H1 (cell line): ENCODE results near the gene SERPINF2. TPM values are rescaled to one million over a fixed set of nuclear protein-coding genes. Genes with fewer than 3 reads are reported as not detected.
"Not testable (repeated sequence)": the region's sequence is repeated elsewhere in the genome, so short reads cannot be mapped to it uniquely, and the experiment has no call there.

Experiments
- CTCF ChIA-PET: fragments of 300-600 bp; sonication (Branson Sonifier 250); formaldehyde crosslinking; loops from one replicate; lab custom pipeline; 2021; ENCODE audit not compliant: partially characterized antibody; lab: Charles Lee
- POLR2A ChIA-PET: fragments of 300-600 bp; sonication (Branson Sonifier 250); formaldehyde crosslinking; loops from one replicate; lab custom pipeline; 2021; ENCODE audit warnings: inconsistent platforms; ENCODE audit not compliant: partially characterized antibody; lab: Charles Lee
- DNase-seq, 2 experiments: peaks; one replicate each; pipeline versions ENCODE4 v3.0.0 to v3.0.0-alpha.2; 2010 to 2022; ENCODE audit warnings: low spot score in 2 of 2, low read depth in 1 of 2, mixed read lengths in 1 of 2
- FAIRE-seq: peaks from 2 replicates; lab custom pipeline; 2011; peaks lifted over from hg19 to GRCh38; lab: Jason Lieb, UNC
- H2AFZ ChIP-seq: 2 replicates; pipeline ENCODE4 v1.8.1; 2012; ENCODE audit warnings: low read length, inconsistent platforms
- H2AK5ac ChIP-seq: 2 replicates; pipeline ENCODE4 v1.6.1; 2013; ENCODE audit warnings: low read depth, low read length
- H2BK120ac ChIP-seq: replicated peaks from 2 replicates; pipeline ENCODE3; 2013; ENCODE audit warnings: low read depth, low read length, inconsistent platforms
- H2BK12ac ChIP-seq: 2 replicates; pipeline ENCODE4 v1.6.1; 2013; ENCODE audit warnings: low read depth, low read length
- H2BK15ac ChIP-seq: 2 replicates; pipeline ENCODE4 v1.6.1; 2013; ENCODE audit warnings: low read length
- H2BK20ac ChIP-seq: 2 replicates; pipeline ENCODE4 v1.6.1; 2013; ENCODE audit warnings: low read length
- H2BK5ac ChIP-seq: 2 replicates; pipeline ENCODE4 v1.6.1; 2013; ENCODE audit warnings: low read depth, low read length
- H3K14ac ChIP-seq: 2 replicates; pipeline ENCODE4 v1.6.1; 2013; ENCODE audit warnings: inconsistent platforms; ENCODE audit not compliant: insufficient read length
- H3K18ac ChIP-seq: 2 replicates; pipeline ENCODE4 v1.6.1; 2013; ENCODE audit warnings: low read length; ENCODE audit errors: extremely low read depth
- H3K23ac ChIP-seq: 2 replicates; pipeline ENCODE4 v1.6.1; 2013; ENCODE audit warnings: inconsistent platforms; ENCODE audit not compliant: insufficient read length
- H3K23me2 ChIP-seq: 2 replicates; pipeline ENCODE4 v1.6.1; 2013; ENCODE audit warnings: low read depth, low read length
- H3K27ac ChIP-seq: 2 replicates; pipeline ENCODE4 v1.6.1; 2011; ENCODE audit warnings: low read depth, low read length, inconsistent platforms
- H3K27me3 ChIP-seq, 4 experiments: replicated peaks in 1 of 4; 1 replicate in 1 of 4; 2 replicates in 3 of 4; pipeline versions ENCODE4 v1.6.1 to v1.8.1; 2011 to 2013; ENCODE audit warnings: low read length in 3 of 4, mild to moderate bottlenecking in 3 of 4, inconsistent platforms in 2 of 4, mixed read lengths in 2 of 4, moderate library complexity in 1 of 4; ENCODE audit not compliant: control insufficient read depth in 3 of 4, insufficient read depth in 3 of 4; ENCODE audit errors: extremely low read depth in 1 of 4
- H3K36me3 ChIP-seq, 4 experiments: 2 replicates each; pipeline versions ENCODE4 v1.6.1 to v1.8.1; 2011 to 2013; ENCODE audit warnings: mild to moderate bottlenecking in 4 of 4, low read length in 3 of 4, moderate library complexity in 2 of 4, control low read depth in 1 of 4, inconsistent platforms in 1 of 4; ENCODE audit not compliant: insufficient read depth in 4 of 4, control insufficient read depth in 2 of 4
- H3K4ac ChIP-seq: replicated peaks from 2 replicates; pipeline ENCODE3; 2013; ENCODE audit warnings: low read length, low read depth, mixed read lengths, inconsistent platforms; ENCODE audit not compliant: insufficient read length
- H3K4me1 ChIP-seq, 4 experiments: replicated peaks in 1 of 4; 1 replicate in 1 of 4; 2 replicates in 3 of 4; pipeline versions ENCODE4 v1.6.1 to v1.8.1; 2011 to 2013; ENCODE audit warnings: low read length in 3 of 4, inconsistent platforms in 2 of 4, mixed read lengths in 1 of 4; ENCODE audit not compliant: insufficient read depth in 4 of 4, control insufficient read depth in 3 of 4
- H3K4me2 ChIP-seq, 2 experiments: 2 replicates each; pipeline versions ENCODE4 v1.6.1 to v1.8.1; 2011 to 2013; ENCODE audit warnings: low read depth in 2 of 2, low read length in 2 of 2, control low read depth in 1 of 2, inconsistent platforms in 1 of 2, mild to moderate bottlenecking in 1 of 2; ENCODE audit not compliant: insufficient read depth in 1 of 2
- H3K4me3 ChIP-seq, 4 experiments: fragments of 200-600, 300-600 bp in 1 of 4; sonication (generic), shearing (Covaris generic), sonication (Bioruptor Twin) in 1 of 4; 2 replicates each; pipeline versions ENCODE4 v1.5.1 to v1.8.1; 2011 to 2016; ENCODE audit warnings: low read length in 4 of 4, low read depth in 3 of 4, control low read depth in 2 of 4, inconsistent platforms in 2 of 4, mild to moderate bottlenecking in 2 of 4, mixed read lengths in 1 of 4, moderate library complexity in 1 of 4; ENCODE audit not compliant: insufficient read depth in 2 of 4; ENCODE audit errors: extremely low read depth in 1 of 4
- H3K56ac ChIP-seq: replicated peaks from 2 replicates; pipeline ENCODE3; 2013; ENCODE audit warnings: low read depth, mild to moderate bottlenecking, mixed read lengths, low read length, inconsistent platforms; ENCODE audit not compliant: insufficient read length
- H3K79me1 ChIP-seq: 2 replicates; pipeline ENCODE4 v1.6.1; 2013; ENCODE audit warnings: low read depth, low read length, control low read depth
- H3K79me2 ChIP-seq, 2 experiments: 2 replicates each; pipeline versions ENCODE4 v1.6.1 to v1.8.1; 2012 to 2013; ENCODE audit warnings: low read length in 2 of 2, mild to moderate bottlenecking in 2 of 2, inconsistent platforms in 1 of 2; ENCODE audit not compliant: insufficient read depth in 2 of 2, control insufficient read depth in 1 of 2
- H3K9ac ChIP-seq, 4 experiments: replicated peaks in 1 of 4; 1 replicate in 1 of 4; 2 replicates in 3 of 4; pipeline versions ENCODE4 v1.6.1 to v1.8.1; 2011 to 2013; ENCODE audit warnings: low read depth in 3 of 4, low read length in 3 of 4, control low read depth in 2 of 4, mild to moderate bottlenecking in 2 of 4, moderate library complexity in 2 of 4, inconsistent platforms in 1 of 4; ENCODE audit errors: extremely low read depth in 1 of 4
- H3K9me3 ChIP-seq, 2 experiments: 2 replicates each; pipeline versions ENCODE4 v1.6.1 to v1.8.1; 2012 to 2013; ENCODE audit warnings: mild to moderate bottlenecking in 2 of 2, moderate library complexity in 2 of 2, control low read depth in 1 of 2, inconsistent platforms in 1 of 2, low read depth in 1 of 2, low read length in 1 of 2, mixed read lengths in 1 of 2; ENCODE audit not compliant: insufficient read depth in 2 of 2
- H4K20me1 ChIP-seq, 2 experiments: replicated peaks in 1 of 2; 2 replicates each; pipeline versions ENCODE3 to v1.8.1; 2011 to 2013; ENCODE audit warnings: inconsistent platforms in 2 of 2, low read length in 2 of 2, mild to moderate bottlenecking in 1 of 2; ENCODE audit not compliant: insufficient read depth in 2 of 2, control insufficient read depth in 1 of 2
- H4K5ac ChIP-seq: 2 replicates; pipeline ENCODE4 v1.6.1; 2013; ENCODE audit warnings: low read length, low read depth, mixed read lengths, inconsistent platforms; ENCODE audit not compliant: insufficient read length
- H4K8ac ChIP-seq: 2 replicates; pipeline ENCODE4 v1.8.0; 2013; ENCODE audit warnings: mild to moderate bottlenecking, moderate library complexity, low read length, inconsistent platforms; ENCODE audit not compliant: insufficient read depth; ENCODE audit errors: extremely low read depth
- H4K91ac ChIP-seq: replicated peaks from 2 replicates; pipeline ENCODE3; 2013; ENCODE audit warnings: low read length, mixed read lengths, inconsistent platforms; ENCODE audit not compliant: insufficient read length
- BCL11A ChIP-seq, 2 experiments: IDR thresholded peaks; one replicate each; pipeline ENCODE4 v1.6.1; 2011; ENCODE audit warnings: low read depth in 2 of 2, low read length in 2 of 2, mild to moderate bottlenecking in 2 of 2
- CBX5 ChIP-seq: fragments of 300-800, 300-1000 bp; sonication (generic); IDR thresholded peaks from 2 replicates; pipeline ENCODE4 v1.7.1; 2016; ENCODE audit warnings: antibody characterized with exemption, low read length, low read depth
- POLR2A ChIP-seq, 2 experiments: IDR thresholded peaks; 1 replicate in 1 of 2; 2 replicates in 1 of 2; pipeline ENCODE4 v1.6.1; 2011; ENCODE audit warnings: low read depth in 2 of 2, low read length in 2 of 2, mild to moderate bottlenecking in 2 of 2; ENCODE audit errors: control extremely low read depth in 1 of 2
- WGBS, 2 experiments: shearing (Covaris generic) in 1 of 2; methylation state at CpG; one replicate each; pipeline versions ENCODE4 v1.1.6 to v1.1.7; 2013 to 2015; ENCODE audit warnings: low lambda C conversion rate in 2 of 2, mixed read lengths in 2 of 2, inconsistent platforms in 1 of 2, low coverage in 1 of 2, missing lambda C conversion rate in 1 of 2; ENCODE audit not compliant: insufficient replicate concordance in 2 of 2, insufficient coverage in 1 of 2, insufficient read length in 1 of 2; ENCODE audit errors: extremely low coverage in 1 of 2, missing lambda C conversion rate in 1 of 2; 5-methylcytosine and 5-hydroxymethylcytosine counted together
- polyA plus RNA-seq, 7 experiments: library from polyadenylated mRNA; depleted of rRNA in 3 of 7; stranded (reverse) in 5 of 7; unstranded in 2 of 7; fragments of >200 nt in 5 of 7; fragments of 200-250 nt in 2 of 7; gene quantifications; 1 replicate in 5 of 7; 2 replicates in 1 of 7; 4 replicates in 1 of 7; pipeline versions ENCODE4 v1.2.1 to v1.2.3, GENCODE V29; 2011 to 2013; ENCODE audit warnings: missing spikeins in 2 of 7, mixed read lengths in 2 of 7
- total RNA-seq: library from RNA; stranded (reverse); fragmentation: NEBNext Ultra II Directional; extraction: Animal tissue kit (Norgen Biotek cat#: 25700); gene quantifications from 2 replicates; pipeline ENCODE4 v1.2.1, GENCODE V29; 2021
- TF ChIP-seq, protein P1 (sequence below): IDR thresholded peaks from 2 replicates; pipeline ENCODE4 v1.6.1; 2012; ENCODE audit warnings: inconsistent platforms

SERPINF2 gene
- total and polyA plus RNA-seq, 2 of the 8 experiments (the other 6 are each of a cell fraction or from before 2014, with no cell fraction given), result 1.8 to 3.2 TPM

DNA sequence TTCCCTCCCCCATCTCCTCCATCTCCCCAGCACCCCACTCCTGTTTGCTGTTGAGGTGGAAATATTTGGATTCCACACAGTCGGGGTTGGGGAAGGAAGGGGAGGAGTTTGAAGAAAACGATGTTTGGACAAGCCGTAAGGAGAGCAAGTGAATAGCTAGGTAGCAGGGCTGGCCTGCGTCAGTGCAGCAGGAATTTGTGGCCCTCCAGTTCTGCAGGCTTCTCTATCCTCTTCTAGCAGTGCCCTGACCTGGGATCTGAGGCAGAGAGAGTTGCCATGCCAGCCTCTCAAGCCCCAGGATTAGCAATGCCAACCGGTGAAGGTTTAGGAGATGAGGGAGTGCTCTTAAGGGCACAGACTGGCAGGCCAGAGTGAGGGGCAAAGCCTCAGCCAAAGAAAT, 45.0 kb upstream of the SERPINF2 start (continued):
- TF ChIP-seq BCL11A (IDR thresholded peaks at IDR 0.05; ENCODE audit: low read depth in 2 of 2, low read length in 2 of 2) (no peak), POLR2A (IDR thresholded peaks at IDR 0.05; ENCODE audit: control extremely low read depth in 1 of 2, low read depth in 2 of 2, low read length in 2 of 2) (no peak), CBX5 (no peak)
- TF ChIP-seq, protein P1, sequence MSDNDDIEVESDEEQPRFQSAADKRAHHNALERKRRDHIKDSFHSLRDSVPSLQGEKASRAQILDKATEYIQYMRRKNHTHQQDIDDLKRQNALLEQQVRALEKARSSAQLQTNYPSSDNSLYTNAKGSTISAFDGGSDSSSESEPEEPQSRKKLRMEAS, result no peak

- H3K4me3 ChIP-seq, H3K14ac ChIP-seq, H2AK5ac ChIP-seq, FAIRE-seq, H3K23ac ChIP-seq, H2AFZ ChIP-seq, H3K27me3 ChIP-seq, H2BK15ac ChIP-seq, H2BK120ac ChIP-seq, H3K4me1 ChIP-seq, H4K5ac ChIP-seq, H3K4me2 ChIP-seq, H2BK12ac ChIP-seq, H4K91ac ChIP-seq, H3K9me3 ChIP-seq, H3K4ac ChIP-seq, H3K79me1 ChIP-seq, H3K79me2 ChIP-seq, H3K36me3 ChIP-seq, H4K8ac ChIP-seq, POLR2A ChIA-PET, H2BK20ac ChIP-seq, H3K23me2 ChIP-seq, DNase-seq, H3K18ac ChIP-seq, H3K27ac ChIP-seq, H4K20me1 ChIP-seq, H2BK5ac ChIP-seq, H3K56ac ChIP-seq, H3K9ac ChIP-seq: not testable (repeated sequence)
- CTCF ChIA-PET, result interaction anchor here (0.6 to 1.0 kb wide), 2 partner anchors 22 to 84 kb away, joined by 4 to 6 read pairs; no protein-coding TSS in a partner anchor
- WGBS, 2 experiments, result 86% methylated on average over 5 of the region's 5 CpGs; no CpG with 5 or more reads in 1 of the 2 experiments
Measured at GRCh38 chr17:1699891-1700290, 42.8 kb upstream of the SERPINF2 start.
